ENCODE results near the gene KCNH5.

GRCh38 chr14:62824086-62824485 is 221.2 kb downstream of the KCNH5 start:
- TF ChIP-seq MAX (IDR thresholded peaks at IDR 0.05) (no peak), POLR2A (IDR thresholded peaks at IDR 0.05; ENCODE audit: low read length) (no peak)
- TF ChIP-seq, protein P1, sequence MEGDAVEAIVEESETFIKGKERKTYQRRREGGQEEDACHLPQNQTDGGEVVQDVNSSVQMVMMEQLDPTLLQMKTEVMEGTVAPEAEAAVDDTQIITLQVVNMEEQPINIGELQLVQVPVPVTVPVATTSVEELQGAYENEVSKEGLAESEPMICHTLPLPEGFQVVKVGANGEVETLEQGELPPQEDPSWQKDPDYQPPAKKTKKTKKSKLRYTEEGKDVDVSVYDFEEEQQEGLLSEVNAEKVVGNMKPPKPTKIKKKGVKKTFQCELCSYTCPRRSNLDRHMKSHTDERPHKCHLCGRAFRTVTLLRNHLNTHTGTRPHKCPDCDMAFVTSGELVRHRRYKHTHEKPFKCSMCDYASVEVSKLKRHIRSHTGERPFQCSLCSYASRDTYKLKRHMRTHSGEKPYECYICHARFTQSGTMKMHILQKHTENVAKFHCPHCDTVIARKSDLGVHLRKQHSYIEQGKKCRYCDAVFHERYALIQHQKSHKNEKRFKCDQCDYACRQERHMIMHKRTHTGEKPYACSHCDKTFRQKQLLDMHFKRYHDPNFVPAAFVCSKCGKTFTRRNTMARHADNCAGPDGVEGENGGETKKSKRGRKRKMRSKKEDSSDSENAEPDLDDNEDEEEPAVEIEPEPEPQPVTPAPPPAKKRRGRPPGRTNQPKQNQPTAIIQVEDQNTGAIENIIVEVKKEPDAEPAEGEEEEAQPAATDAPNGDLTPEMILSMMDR (IDR thresholded peaks at IDR 0.05) = no peak
- TF ChIP-seq, protein P2, sequence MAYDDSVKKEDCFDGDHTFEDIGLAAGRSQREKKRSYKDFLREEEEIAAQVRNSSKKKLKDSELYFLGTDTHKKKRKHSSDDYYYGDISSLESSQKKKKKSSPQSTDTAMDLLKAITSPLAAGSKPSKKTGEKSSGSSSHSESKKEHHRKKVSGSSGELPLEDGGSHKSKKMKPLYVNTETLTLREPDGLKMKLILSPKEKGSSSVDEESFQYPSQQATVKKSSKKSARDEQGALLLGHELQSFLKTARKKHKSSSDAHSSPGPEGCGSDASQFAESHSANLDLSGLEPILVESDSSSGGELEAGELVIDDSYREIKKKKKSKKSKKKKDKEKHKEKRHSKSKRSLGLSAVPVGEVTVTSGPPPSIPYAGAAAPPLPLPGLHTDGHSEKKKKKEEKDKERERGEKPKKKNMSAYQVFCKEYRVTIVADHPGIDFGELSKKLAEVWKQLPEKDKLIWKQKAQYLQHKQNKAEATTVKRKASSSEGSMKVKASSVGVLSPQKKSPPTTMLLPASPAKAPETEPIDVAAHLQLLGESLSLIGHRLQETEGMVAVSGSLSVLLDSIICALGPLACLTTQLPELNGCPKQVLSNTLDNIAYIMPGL (CRISPR knock-in tag; IDR thresholded peaks at IDR 0.05; ENCODE audit: borderline replicate concordance) = no peak

Data from A549 (cell line).